Peyer's patch (tissue), 4 donors: ENCODE results near the gene MEG3. TPM values are rescaled to one million over a fixed set of nuclear protein-coding genes. Genes with fewer than 3 reads are reported as not detected.

Source experiments
- DNase-seq, 3 donors: peaks; one replicate each; pipeline ENCODE4 v3.0.0-alpha.2; 2017 to 2019
- H3K27ac ChIP-seq, 4 donors: fragments of 200-600 bp; sonication (generic); one replicate each; pipeline ENCODE4 v1.5.1; 2016 to 2019
- H3K27me3 ChIP-seq, 2 donors: fragments of 200-600 bp; sonication (generic); one replicate each; pipeline ENCODE4 v1.5.1; 2019
- H3K36me3 ChIP-seq, 3 donors: fragments of 200-600 bp; sonication (generic); one replicate each; pipeline ENCODE4 v1.5.1; 2016 to 2019
- H3K4me1 ChIP-seq, 4 donors: fragments of 200-600 bp; sonication (generic); one replicate each; pipeline ENCODE4 v1.5.1; 2016 to 2019
- H3K4me3 ChIP-seq, 4 donors: fragments of 200-600 bp; sonication (generic); 1 replicate in 3 of 4; 2 replicates in 1 of 4; pipeline ENCODE4 v1.5.1; 2016 to 2019; ENCODE audit warnings: mild to moderate bottlenecking in 1 of 4
- H3K9me3 ChIP-seq, 4 donors: fragments of 200-600 bp; sonication (generic); one replicate each; pipeline ENCODE4 v1.5.1; 2016 to 2019; ENCODE audit warnings: mild to moderate bottlenecking in 1 of 4
- POLR2A ChIP-seq, 2 donors: fragments of 450-650 bp; IDR thresholded peaks; one replicate each; pipeline ENCODE4 v1.5.1; 2017; ENCODE audit warnings: antibody characterized with exemption in 2 of 2, mild to moderate bottlenecking in 2 of 2, moderate library complexity in 2 of 2
- total RNA-seq, 4 donors: library from RNA; depleted of rRNA; stranded (reverse); fragments of >200 nt; gene quantifications; one replicate each; pipeline ENCODE4 v1.1.0, GENCODE V29; 2016
- TF ChIP-seq, protein P1 (sequence below), 6 experiments: fragments of 450-650 bp in 4 of 6; fragments of 200-600 bp in 2 of 6; sonication (generic) in 1 of 6; IDR thresholded peaks; one replicate each; pipeline ENCODE4 v1.5.1; 2017 to 2019; ENCODE audit warnings: antibody characterized with exemption in 6 of 6, mild to moderate bottlenecking in 3 of 6, moderate library complexity in 1 of 6

Gene MEG3
- total RNA-seq, 4 donors from 2014 or later = 5.8 to 135 (median 33.8) TPM

DNA sequence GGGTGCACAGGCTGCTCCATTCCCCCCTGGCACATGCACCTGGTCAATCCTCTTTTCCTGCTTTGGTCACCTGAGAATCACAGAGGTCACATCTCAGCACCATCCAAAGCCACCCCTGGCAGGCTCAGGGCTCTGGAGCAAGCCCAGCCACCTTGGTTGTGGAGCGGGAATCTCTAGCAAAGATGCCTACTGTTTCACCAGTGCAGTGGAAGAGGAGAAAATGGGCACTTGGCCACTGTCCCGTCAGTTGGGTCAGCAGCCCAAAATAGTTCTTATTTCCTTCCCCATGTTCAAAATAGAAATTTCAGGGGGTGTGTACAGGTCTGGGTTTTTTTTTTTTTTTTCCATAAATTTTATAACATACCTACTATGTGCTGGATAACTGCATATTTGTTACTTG, 59.3 kb downstream of the MEG3 start:
- Histone ChIP-seq H3K4me1 (no peaks in the 10 kb centered on the region), H3K9me3 (no peaks in the 10 kb centered on the region), H3K27me3 (no peaks in the 10 kb centered on the region), H3K36me3 (no peaks in the 10 kb centered on the region), H3K4me3 (no peak overlapping the region), H3K27ac (no peak overlapping the region)
- TF ChIP-seq, protein P1, sequence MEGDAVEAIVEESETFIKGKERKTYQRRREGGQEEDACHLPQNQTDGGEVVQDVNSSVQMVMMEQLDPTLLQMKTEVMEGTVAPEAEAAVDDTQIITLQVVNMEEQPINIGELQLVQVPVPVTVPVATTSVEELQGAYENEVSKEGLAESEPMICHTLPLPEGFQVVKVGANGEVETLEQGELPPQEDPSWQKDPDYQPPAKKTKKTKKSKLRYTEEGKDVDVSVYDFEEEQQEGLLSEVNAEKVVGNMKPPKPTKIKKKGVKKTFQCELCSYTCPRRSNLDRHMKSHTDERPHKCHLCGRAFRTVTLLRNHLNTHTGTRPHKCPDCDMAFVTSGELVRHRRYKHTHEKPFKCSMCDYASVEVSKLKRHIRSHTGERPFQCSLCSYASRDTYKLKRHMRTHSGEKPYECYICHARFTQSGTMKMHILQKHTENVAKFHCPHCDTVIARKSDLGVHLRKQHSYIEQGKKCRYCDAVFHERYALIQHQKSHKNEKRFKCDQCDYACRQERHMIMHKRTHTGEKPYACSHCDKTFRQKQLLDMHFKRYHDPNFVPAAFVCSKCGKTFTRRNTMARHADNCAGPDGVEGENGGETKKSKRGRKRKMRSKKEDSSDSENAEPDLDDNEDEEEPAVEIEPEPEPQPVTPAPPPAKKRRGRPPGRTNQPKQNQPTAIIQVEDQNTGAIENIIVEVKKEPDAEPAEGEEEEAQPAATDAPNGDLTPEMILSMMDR (IDR thresholded peaks at IDR 0.05) = no peak
- no peak for TF ChIP-seq POLR2A (IDR thresholded peaks at IDR 0.05)
- DNase-seq = peak in 1 of 3 donors; percentile 21

DNA sequence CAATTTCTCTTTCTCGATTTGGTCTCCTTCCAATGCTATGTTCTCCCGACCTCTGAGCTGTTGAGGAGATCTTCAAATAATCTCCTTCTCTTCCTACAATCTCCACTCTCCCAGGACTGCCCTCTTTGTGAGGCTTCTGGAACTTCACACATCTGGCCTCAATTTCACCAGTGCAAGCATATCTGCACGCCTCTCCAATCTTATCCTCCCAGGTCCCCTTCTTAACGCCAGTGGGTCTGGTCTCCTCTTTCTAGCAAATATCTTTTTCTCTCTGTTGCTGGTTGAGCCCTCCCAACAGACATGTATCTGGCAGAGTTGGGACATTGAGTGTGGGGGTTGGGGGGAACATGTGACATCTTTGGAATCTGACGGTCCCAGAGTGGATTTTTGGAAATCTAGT, 59.7 kb downstream of the MEG3 start:
- no peaks in the 10 kb centered on the region for H3K27me3 ChIP-seq
- no peak overlapping the region for H3K4me3 ChIP-seq
- H3K9me3 ChIP-seq = no peaks in the 10 kb centered on the region
- H3K27ac ChIP-seq = no peak overlapping the region
- no peak for TF ChIP-seq POLR2A (IDR thresholded peaks at IDR 0.05)
- TF ChIP-seq, protein P1 (IDR thresholded peaks at IDR 0.05) = no peak
- no peaks in the 10 kb centered on the region for H3K4me1 ChIP-seq
- no peaks in the 10 kb centered on the region for H3K36me3 ChIP-seq
- no peak for DNase-seq

DNA sequence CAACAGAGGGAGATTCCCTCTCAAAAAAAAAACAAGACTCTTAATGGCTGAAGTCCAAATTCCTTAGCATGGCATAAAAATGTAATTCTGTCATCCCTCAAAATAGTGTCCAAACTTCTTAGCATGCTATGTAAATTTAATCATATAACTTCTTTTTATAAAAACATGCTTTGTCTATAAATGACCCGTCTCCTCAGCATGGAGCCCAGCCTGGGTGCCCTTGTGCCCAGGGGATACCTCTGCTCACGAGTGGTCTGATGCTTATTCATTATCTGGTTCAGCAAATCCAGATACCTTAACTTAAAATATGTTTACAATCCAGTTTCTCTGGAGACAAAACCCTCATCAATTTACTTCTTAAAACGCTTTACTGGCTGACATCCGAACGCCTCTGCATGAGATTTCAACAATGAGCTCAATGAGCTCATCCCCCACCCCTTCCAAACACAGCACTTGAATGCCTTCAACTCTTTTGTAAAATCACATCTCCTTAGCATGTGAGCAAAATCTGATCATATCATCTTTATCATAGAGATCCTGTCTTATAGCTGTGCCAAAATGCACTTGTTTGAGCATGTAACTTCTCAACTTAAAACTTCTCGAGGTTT, 61.9 kb downstream of the MEG3 start:
- H3K36me3 ChIP-seq = no peaks in the 10 kb centered on the region
- H3K4me3 ChIP-seq = no peak overlapping the region
- H3K27ac ChIP-seq = no peak overlapping the region
- TF ChIP-seq POLR2A (IDR thresholded peaks at IDR 0.05) = no peak
- TF ChIP-seq, protein P1 (IDR thresholded peaks at IDR 0.05) = no peak
- no peaks in the 10 kb centered on the region for H3K4me1 ChIP-seq
- H3K27me3 ChIP-seq = no peaks in the 10 kb centered on the region
- H3K9me3 ChIP-seq = no peaks in the 10 kb centered on the region
- peak in 1 of 3 donors; percentile 10 for DNase-seq

DNA sequence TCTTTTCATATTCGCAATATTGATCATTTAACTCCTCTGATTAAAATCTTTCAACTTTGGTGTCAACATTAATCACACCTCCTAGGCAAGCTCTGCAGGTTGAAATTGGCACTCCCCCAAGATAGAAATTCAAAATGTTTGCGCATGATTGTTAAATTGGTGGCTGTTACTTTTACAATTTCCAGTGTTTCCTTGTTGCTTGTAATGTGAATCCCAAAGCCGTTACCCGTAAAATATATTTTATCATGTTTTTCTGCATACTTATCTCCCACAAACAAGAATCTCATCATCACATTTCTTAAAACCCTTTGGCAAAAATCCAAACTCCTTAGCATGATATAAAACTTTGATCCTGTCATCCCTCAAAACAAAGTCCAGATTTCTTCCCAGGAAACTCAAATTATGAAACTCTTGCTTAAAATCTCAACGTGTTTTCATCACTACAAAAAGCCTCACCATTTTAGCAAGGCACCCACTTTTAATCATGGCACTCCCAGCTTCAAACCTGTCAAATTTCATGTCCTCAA, 62.9 kb downstream of the MEG3 start:
- Histone ChIP-seq H3K9me3 (no peaks in the 10 kb centered on the region), H3K27ac (no peak overlapping the region), H3K4me1 (no peaks in the 10 kb centered on the region), H3K27me3 (no peaks in the 10 kb centered on the region), H3K36me3 (no peaks in the 10 kb centered on the region), H3K4me3 (no peak overlapping the region)
- TF ChIP-seq POLR2A (IDR thresholded peaks at IDR 0.05) = no peak
- TF ChIP-seq, protein P1 (IDR thresholded peaks at IDR 0.05) = no peak
- no peak for DNase-seq

DNA sequence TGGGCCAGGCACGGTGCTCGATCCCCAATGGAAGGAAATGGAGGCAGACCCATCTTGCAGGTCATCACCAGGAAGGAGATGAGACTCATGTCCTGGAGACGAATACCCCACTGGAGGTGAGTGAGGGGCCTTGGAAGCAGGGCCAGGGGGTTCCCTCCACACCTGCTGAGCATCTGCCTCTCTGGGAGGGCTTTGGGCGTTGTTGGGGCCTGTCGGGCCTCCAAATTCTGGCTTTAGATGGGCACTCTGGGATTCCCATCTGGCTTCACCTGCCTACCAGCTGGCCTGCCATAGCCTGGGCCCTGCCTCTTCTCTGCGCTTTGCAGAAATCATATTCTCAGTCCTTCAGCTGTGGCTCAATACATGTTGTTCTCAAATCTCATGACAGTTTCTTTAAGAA, 63.7 kb downstream of the MEG3 start:
- H3K9me3 ChIP-seq = no peaks in the 10 kb centered on the region
- no peaks in the 10 kb centered on the region for H3K36me3 ChIP-seq
- no peaks in the 10 kb centered on the region for H3K27me3 ChIP-seq
- no peak overlapping the region for H3K4me3 ChIP-seq
- no peaks in the 10 kb centered on the region for H3K4me1 ChIP-seq
- H3K27ac ChIP-seq = no peak overlapping the region
- peak in 2 of 3 donors; percentile 21 to 25 for DNase-seq
- no peak for TF ChIP-seq POLR2A (IDR thresholded peaks at IDR 0.05)
- TF ChIP-seq, protein P1 (IDR thresholded peaks at IDR 0.05) = no peak
